Activated CD8-positive, alpha-beta memory T cell treated with anti-CD3 and anti-CD28 coated beads, Interleukin-2, amount 50 U/mL, for 24 hours (primary cell): Measurements from ENCODE around the gene GON7.
"Not testable (repeated sequence)": the region's sequence is repeated elsewhere in the genome, so short reads cannot be mapped to it uniquely, and the experiment has no call there.

Source experiments
- DNase-seq: peaks from one replicate; pipeline ENCODE4 v3.0.0-alpha.2; 2020; ENCODE audit errors: extremely low read depth

The GON7 gene

DNA sequence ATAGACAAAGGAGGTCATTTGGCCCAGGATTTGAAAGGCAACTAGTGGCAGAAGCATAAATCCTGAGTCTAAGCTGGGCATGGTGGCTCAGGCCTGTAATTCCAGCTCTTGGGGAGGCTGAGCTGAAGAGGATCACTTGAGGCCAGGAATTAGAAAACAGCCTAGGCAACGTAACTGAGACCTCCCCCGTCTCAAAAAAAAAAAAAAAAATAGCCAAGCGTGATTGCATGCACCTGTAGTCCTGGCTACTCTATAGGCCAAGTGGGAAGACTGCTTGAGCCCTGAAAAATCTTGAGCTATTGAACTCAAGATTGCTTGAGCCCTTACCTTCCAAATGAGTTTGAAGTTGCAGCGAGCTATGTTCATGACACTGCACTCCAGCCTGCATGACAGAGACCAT is 7.8 kb downstream of the GON7 start:
- no peak for DNase-seq

DNA sequence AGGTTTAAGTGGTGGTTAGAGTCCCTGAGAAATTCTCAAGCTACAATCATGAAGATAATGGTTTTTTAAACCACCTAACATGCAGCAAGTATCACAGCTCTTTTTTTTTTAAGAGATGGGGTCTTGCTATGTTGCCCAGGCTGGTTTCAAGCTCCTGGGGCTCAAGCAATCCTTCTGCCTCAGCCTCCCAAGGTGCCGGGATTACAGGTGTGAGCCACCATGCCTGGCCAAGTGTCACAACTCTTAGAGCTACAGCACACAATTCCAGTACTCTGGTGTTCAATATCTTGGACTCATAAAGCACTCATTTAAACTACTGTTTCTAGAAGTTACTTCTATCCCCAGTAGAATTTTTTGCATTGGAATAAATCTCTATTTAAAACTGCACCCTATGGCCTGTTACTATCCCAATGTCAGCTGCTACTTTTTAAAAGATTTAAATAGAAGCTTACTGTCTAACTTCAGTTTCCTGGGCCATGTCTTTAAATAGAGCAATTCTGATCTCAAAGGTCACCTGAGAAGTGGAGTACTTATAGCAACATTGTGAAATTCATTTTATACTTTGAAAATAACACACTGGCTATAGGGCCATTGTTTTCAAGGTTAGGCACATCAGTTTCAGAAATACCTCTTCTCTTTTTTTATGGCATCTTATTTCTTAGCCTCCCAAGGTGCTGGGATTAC is 11.4 kb downstream of the GON7 start:
- DNase-seq: no peak

GRCh38 chr14:93186956-93187355 is 19.9 kb downstream of the GON7 start:
- no peak for DNase-seq

GRCh38 chr14:93186466-93186865 is 20.4 kb downstream of the GON7 start:
- DNase-seq: no peak

GRCh38 chr14:93185349-93185720 is 21.5 kb downstream of the GON7 start:
- no peak for DNase-seq

DNA sequence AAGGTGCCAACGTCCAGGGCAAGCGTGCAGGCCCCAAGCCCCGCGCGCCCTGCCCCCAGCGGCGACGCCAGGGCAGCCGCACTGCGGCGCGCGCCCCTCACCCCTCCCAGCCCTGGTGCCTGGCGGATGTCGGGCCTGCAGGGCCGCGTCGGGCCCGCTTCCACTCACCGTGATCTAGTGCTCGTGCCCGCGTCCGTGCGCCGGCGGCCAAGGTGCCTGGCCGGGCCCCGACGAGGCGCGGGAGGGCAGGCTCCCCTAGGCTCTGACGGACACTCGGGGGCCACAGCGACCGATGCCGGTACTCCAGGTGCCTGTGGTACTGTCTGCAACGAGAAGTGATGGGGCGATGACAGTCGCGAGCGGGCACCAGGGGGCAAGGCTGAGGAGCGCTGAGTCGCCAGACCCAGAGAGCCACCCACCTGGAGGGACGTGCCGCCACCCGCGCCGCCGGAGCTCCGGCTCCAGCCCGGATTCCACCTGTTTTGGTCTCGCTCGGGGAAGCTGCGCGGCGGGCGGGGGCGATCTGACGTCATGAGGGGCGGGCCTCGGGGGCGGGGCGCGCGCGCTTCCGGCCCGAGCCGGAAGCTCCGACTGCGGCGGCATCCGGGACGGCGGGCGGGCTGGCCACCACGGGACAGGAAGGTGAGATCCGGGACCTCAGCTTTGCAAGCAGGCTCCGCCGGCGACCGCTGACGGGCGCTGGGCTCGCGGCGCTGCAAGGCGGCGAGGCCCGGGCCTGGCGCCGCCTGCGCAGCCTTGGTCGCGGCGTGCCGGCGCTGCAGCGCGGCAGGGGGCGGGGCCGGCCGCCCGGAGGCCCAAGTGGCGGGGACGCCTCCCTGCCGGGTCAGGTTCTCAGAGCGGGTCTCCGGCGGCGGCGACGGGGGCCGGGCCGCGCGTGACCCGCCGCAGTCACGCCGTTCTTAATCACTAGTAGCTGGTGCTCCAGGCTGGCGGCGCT is 22.2 kb downstream of the GON7 start, which contains the start of the genes LYSET and MOAP1:
Gene LYSET (plus strand): TSS at position 927 of the 958 bp plus-strand sequence. CDS start 89 bp downstream, outside the sequence.
Gene MOAP1 (minus strand): TSS at position 507 of the 958 bp plus-strand sequence. CDS start 655 bp downstream, outside the sequence.
- DNase-seq: peak; percentile 52

DNA sequence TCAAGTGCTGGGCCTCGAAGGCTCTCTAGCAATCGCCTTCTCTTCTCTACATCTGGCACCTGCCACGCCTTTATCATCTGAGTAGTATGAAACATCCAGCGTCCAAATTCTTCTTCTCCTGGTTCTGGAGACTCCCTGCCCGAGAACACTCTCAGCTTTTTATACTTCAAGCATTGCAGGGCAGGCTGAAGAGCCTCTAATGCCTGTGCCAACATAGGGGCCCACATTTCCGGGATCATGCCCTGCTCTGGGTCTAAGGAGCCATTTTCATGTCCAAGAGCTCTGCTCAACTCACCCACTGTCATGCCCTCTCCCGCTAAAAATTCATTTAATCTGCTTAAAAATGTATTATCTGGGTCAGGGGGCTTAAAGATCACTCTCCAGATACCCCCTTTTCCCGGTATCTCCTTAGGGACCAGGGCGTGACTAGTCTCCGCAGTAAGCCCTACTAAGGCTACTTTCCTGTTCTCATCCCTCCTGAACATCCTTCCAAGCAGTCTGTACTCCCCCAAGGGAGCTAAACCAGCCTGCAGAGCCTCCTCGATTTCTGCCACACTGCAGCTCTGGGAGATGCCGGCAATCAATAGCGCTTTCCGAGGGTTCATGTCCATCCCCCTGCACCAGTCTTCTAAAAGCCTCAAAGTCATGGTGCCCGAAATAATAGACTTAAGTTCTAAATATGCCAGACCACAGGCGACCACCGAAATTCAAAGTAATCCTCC is 23.1 kb downstream of the GON7 start:
- DNase-seq: no peak

- DNase-seq: no peak
Observed at GRCh38 chr14:93175492-93175891, 31.4 kb downstream of the GON7 start.

- not testable (repeated sequence) for DNase-seq
Observed at GRCh38 chr14:93174731-93175130, 32.1 kb downstream of the GON7 start.

GRCh38 chr14:93173943-93174395 is 32.9 kb downstream of the GON7 start:
- no peak for DNase-seq

DNA sequence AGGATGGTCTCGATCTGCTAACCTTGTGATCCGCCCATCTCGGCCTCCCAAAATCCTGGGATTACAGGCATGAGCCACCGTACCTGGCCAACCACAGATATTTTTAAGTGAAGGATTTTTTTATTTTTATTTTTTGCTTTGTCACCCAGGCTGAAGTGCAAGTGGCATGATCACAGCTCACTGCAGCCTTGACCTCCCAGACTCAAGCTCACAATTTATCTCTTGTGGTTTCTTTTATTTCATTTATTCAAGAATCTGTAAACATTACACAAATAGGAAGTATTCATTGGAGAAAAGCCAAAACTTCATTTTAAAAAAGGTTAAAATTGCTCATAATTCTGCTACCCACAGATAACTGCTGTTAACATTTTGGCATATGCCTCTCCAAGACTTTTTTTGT is 35.5 kb downstream of the GON7 start:
- no peak for DNase-seq

DNA sequence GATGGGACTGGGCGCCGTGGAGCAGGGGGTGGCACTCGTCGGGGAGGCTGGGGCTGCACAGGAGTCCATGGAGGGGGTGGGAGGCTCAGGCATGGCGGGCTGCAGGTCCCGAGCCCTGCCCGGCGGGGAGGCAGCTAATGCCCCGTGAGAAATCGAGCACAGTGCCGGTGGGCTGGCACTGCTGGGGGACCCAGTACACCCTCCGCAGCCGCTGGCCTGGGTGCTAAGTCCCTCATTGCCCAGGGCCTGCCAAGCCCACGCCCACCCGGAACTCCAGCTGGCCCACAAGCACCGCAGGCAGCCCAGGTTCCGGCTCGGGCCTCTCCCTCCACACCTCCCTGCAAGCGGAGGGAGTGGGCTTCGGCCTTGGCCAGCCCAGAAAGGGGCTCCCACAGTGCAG is 36.7 kb downstream of the GON7 start:
- DNase-seq: not testable (repeated sequence)

DNA sequence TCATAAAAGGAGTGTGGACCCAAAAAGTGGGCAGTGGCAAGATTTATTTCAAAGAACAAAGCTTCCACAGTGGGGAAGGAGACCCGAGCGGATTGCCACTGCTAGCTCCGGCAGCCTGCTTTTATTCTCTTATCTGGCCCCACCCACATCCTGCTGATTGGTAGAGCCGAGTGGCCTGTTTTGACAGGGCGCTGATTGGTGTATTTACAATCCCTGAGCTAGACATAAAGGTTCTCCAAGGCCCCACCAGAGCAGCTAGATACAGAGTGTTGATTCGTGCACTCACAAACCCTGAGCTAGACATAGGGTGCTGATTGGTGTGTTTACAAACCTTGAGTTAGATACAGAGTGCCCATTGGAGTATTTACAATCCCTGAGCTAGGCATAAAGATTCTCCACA is 37.2 kb downstream of the GON7 start:
- DNase-seq: not testable (repeated sequence)

DNA sequence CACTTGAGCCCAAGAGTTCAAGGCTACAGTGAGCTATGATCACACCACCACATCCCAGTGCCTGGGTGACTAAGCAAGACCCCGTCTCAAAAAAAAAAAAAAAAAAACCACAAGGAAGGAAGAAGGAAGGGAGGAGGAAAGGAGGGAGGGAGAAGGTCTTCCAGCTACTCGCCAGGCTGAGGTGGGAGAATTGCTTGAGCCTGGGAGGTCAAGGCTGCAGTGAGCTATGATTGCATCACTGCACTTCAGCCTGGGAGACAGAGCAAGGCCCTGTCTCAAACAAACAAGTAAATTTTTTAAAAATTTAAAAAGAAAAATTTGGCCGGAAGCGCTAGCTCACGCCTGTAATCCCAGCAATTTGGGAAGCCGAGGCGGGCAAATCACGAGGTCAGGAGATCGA is 38.3 kb downstream of the GON7 start:
- DNase-seq: not testable (repeated sequence)

GRCh38 chr14:93165271-93166265 is 41.3 kb downstream of the GON7 start:
- not testable (repeated sequence) for DNase-seq

DNA sequence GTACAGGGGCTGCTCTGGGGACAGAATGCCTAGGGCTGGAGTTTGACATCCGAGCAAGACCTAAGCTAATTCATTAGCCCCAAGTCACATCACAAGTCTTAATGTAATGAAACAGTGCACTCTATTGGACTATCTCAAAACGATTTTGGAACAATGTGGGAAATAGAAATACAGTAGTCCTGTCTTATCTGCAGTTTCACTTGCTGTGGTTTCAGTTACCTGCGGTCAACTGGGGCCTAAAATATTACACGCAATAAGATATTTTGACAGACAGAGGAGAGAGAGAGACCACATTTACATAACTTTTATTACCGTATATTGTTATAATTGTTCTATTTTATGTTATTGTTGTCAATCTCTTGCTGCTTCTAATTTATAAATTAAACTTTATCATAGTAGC is 43.3 kb downstream of the GON7 start:
- no peak for DNase-seq

- DNase-seq: no peak
Observed at GRCh38 chr14:93161411-93161940, 45.4 kb downstream of the GON7 start.

DNA sequence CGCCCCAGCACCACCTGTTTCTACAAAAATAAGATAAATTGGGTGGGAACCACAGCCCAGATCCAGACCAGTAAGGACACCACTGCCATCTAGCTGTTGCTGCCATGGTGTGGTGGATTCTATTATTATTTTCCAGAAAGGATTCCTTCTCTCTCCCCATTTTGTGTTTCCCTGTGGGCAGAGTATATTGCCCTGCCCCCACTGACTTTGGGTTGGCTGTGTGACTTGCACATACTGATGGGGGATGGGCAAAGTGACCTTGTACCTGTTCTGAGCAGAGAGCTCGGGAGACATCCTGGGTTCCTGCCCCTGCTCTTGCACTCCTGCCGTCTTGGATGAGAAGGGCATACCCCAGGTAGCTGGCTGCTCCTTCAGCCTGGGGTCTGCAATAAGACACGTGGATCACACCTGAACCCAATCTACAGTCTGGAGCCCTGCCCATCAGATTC is 46.5 kb downstream of the GON7 start:
- DNase-seq: no peak

DNA sequence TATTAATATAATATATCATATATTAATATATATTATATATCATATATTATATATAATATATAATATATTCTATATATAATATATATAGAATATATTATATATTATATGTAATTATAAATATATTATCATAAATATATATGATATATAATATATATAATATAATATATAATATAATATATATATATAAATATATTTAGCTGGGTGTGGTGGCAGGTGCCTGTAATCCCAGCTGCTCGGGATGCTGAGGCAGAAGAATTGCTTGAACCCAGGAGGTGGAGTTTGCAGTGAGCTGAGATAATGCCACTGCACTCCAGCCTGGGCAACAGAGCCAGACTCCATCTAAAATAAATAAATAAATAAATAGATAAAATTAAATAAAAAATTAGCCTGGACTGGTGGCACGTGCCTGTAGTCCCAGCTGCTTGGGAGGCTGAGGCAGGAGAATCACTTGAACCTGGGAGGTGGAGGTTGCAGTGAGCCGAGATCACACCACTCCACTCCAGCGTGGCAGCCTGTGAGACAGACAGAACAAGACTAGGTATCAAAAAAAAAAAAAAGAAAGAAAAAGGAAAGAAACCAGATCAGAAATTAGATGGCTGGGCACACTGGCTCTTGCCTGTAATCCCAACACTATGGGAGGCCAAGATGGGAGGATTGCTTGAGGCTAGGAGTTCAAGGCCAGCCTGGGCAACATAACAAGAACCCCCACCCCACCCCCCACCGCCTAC is 47.1 kb downstream of the GON7 start:
- DNase-seq: not testable (repeated sequence)

- DNase-seq: not testable (repeated sequence)
Observed at GRCh38 chr14:93158349-93158748, 48.5 kb downstream of the GON7 start.
